Gastrocnemius medialis (tissue), 4 donors: Measurements from ENCODE around the gene QSER1. TPM values are rescaled to one million over a fixed set of nuclear protein-coding genes. Genes with fewer than 3 reads are reported as not detected.

Experiments
- ATAC-seq, 2 donors: fragments of 150-250 bp; one replicate each; pipeline ENCODE4 v1.9.1; 2016
- DNase-seq, 2 donors: peaks; one replicate each; pipeline ENCODE4 v3.0.0-alpha.2; 2019
- H3K27ac ChIP-seq, 4 donors: fragments of 200-600 bp; sonication (generic); 1 replicate in 1 of 4; 2 replicates in 3 of 4; pipeline ENCODE4 v1.5.1; 2016 to 2018; ENCODE audit warnings: mild to moderate bottlenecking in 2 of 4, moderate library complexity in 1 of 4
- H3K27me3 ChIP-seq, 3 donors: fragments of 200-600 bp; sonication (generic) in 2 of 3; 1 replicate in 1 of 3; 2 replicates in 2 of 3; pipeline versions ENCODE4 v1.5.1 to v1.6.0; 2016 to 2019; ENCODE audit warnings: mild to moderate bottlenecking in 1 of 3, moderate library complexity in 1 of 3
- H3K36me3 ChIP-seq, 2 donors: fragments of 200-600 bp; sonication (generic) in 1 of 2; one replicate each; pipeline ENCODE4 v1.5.1; 2017 to 2018
- H3K4me1 ChIP-seq, 2 donors: fragments of 200-600 bp; sonication (generic) in 1 of 2; one replicate each; pipeline ENCODE4 v1.5.1; 2016 to 2017; ENCODE audit warnings: mild to moderate bottlenecking in 2 of 2
- H3K4me3 ChIP-seq, 4 donors: fragments of 200-600 bp; sonication (generic) in 3 of 4; 1 replicate in 1 of 4; 2 replicates in 3 of 4; pipeline ENCODE4 v1.5.1; 2016 to 2019; ENCODE audit warnings: mild to moderate bottlenecking in 2 of 4
- H3K9me3 ChIP-seq, 3 donors: fragments of 200-600 bp; sonication (generic) in 2 of 3; 1 replicate in 1 of 3; 2 replicates in 2 of 3; pipeline ENCODE4 v1.5.1; 2016 to 2019
- CTCF ChIP-seq, 5 experiments: fragments of 450-650 bp in 3 of 5; fragments of 200-600 bp in 2 of 5; sonication (generic) in 2 of 5; IDR thresholded peaks in 4 of 5; conservative IDR thresholded peaks in 1 of 5; 1 replicate in 4 of 5; 2 replicates in 1 of 5; pipeline ENCODE4 v1.5.1; 2016 to 2019; ENCODE audit warnings: antibody characterized with exemption in 5 of 5, mild to moderate bottlenecking in 3 of 5, moderate library complexity in 3 of 5
- POLR2A ChIP-seq, 2 donors: fragments of 450-650 bp; IDR thresholded peaks; one replicate each; pipeline ENCODE4 v1.6.1; 2017; ENCODE audit warnings: antibody characterized with exemption in 2 of 2, mild to moderate bottlenecking in 2 of 2, moderate library complexity in 2 of 2
- in situ Hi-C, 4 donors: fragments of 200-750 bp; cut with MboI; loops; one replicate each; pipeline versions ENCODE4 v1.15.0 to v1.8.0; 2017; ENCODE audit warnings: low sequenced_read_pairs in 4 of 4
- intact Hi-C: fragments of 100-400 bp; cut with DNase I; formaldehyde crosslinking; loops from one replicate; pipeline ENCODE4 v1.15.1; 2023; ENCODE audit warnings: low total_unique reads
- total RNA-seq, 4 donors: library from RNA; depleted of rRNA; stranded (reverse); fragments of >200 nt; gene quantifications; one replicate each; pipeline versions ENCODE4 v1.1.0 to v1.2.3, GENCODE V29; 2016

Gene QSER1
- total RNA-seq, 4 donors from 2014 or later, result 7.5 to 17.2 (median 13.1) TPM

DNA sequence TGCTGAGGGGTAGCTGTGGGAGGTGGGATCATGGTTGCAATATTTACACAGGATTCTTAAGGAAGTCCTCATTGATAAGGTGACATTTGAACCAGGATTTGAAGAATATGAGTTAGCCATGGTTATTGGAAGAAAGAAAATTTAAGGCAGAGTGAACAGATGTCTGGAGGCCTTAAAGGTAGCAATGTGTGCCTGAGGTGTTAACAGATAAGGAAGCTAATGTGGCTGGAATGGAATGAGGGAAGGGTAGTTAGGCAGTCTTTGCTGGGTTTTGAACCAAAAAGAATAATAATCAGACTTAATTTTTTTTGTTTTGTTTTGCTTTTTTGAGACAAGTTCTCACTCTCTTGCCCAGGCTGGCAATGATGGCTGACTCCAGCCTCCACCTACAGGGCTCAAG lies 113.4 kb downstream of the QSER1 start:
- no peak overlapping the region for H3K27ac ChIP-seq
- no peaks in the 10 kb centered on the region for H3K9me3 ChIP-seq
- intact Hi-C loops (no loop called here), in situ Hi-C loops (no loop called here)
- H3K27me3 ChIP-seq, result no peaks in the 10 kb centered on the region
- TF ChIP-seq CTCF (IDR thresholded peaks at IDR 0.05 in 4 of 5, conservative IDR thresholded peaks at IDR 0.05 in 1 of 5), result no peak
- TF ChIP-seq POLR2A (IDR thresholded peaks at IDR 0.05), result no peak
- H3K4me1 ChIP-seq, result no peaks in the 10 kb centered on the region
- no peak overlapping the region for H3K4me3 ChIP-seq
- no peaks in the 10 kb centered on the region for H3K36me3 ChIP-seq
- DNase-seq (no peak), ATAC-seq (no peak)

DNA sequence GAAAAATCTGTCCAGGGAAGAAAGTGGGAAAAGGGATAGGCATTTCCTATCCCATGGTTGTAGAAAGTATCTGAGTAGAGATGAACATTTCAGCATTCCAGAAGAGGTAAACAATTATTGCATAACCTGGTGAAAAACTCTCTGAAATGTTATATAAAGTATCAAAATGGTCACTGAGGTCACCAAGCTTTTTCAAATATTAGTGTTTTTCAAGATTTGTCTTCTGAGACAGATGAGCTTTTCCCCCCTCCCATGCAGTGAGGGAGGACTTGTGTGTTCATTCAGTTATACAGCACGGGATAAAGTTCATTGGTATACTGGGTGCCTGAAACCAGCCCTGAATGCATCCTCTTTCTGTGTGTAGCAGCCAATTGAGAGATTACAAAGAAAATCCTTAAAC lies 121.1 kb downstream of the QSER1 start:
- no peak for ATAC-seq
- H3K27ac ChIP-seq, result no peak overlapping the region
- TF ChIP-seq CTCF (IDR thresholded peaks at IDR 0.05 in 4 of 5, conservative IDR thresholded peaks at IDR 0.05 in 1 of 5), result no peak
- TF ChIP-seq POLR2A (IDR thresholded peaks at IDR 0.05), result no peak
- H3K9me3 ChIP-seq, result no peaks in the 10 kb centered on the region
- in situ Hi-C loops (no loop called here), intact Hi-C loops (no loop called here)
- no peaks in the 10 kb centered on the region for H3K27me3 ChIP-seq
- peaks cover 20 to 24% of the 10 kb centered on the region in 2 donors for H3K4me1 ChIP-seq
- no peaks in the 10 kb centered on the region for H3K36me3 ChIP-seq
- no peak for DNase-seq
- H3K4me3 ChIP-seq, result no peak overlapping the region

DNA sequence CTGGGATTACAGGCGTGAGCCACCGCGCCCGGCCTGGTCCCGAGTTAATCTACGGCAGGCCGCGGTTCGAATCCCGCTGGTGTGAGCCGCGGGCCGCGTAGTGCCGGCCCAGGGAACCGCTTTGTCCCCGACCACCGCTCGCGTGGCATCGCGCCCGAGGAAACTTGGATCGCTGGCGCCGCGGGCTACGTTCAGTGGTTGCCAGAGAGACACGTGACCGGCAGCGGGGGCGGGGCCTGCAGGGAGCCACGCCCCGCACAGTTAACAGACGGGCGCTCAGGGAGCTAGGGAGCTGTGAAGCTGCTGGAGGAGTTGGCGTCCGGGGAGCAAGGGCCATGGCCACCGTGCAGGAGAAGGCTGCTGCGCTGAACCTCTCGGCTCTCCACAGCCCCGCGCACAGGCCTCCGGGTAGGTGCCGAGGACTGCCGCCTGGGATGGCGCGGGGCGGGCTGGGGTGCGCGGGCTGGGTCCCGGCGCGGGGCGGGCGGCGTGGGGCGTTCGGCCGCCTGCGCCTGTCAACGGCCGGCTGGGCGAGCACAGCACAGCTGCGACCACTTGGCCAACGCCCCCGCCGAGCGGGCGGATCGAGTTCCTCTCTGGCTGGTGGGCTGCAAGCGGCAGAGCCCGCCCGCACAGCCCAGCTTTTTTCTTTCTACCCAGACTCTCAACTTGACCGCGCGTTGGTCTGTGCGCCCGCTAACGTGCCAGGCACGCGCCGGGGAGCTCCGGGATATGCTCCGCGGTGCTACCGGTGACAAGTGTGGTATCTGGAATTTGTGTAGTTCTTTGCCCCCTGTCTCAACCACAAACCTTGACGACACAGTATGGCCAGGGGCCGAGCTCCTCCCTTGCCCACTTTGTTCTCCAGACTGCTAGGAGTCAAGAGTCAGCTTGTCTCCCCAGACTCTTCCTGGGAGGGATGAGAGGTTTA lies 123.3 kb downstream of the QSER1 start, which contains the start of gene DEPDC7:
DEPDC7 (plus strand) TSS at position 258 of the 931 bp plus-strand sequence; CDS start at position 336, 78 bp downstream.
- ATAC-seq (peak; percentile 94 to 97), DNase-seq (peak; percentile 74 to 88)
- intact Hi-C loops, result loop anchor here (1.0 kb wide), 2 partner anchors 23 to 145 kb away; partner anchors contain the start of genes CSTF3 and TCP11L1
- H3K36me3 ChIP-seq, result no peaks in the 10 kb centered on the region
- H3K4me1 ChIP-seq, result peaks cover 26% of the 10 kb centered on the region in 2 donors
- in situ Hi-C loops, result no loop called here
- no peaks in the 10 kb centered on the region for H3K27me3 ChIP-seq
- H3K4me3 ChIP-seq, result peak within 1 kb of the TSS; percentile 65 to 89 (median 69)
- TF ChIP-seq POLR2A (IDR thresholded peaks at IDR 0.05) (peak; percentile 45 to 74), CTCF (IDR thresholded peaks at IDR 0.05 in 4 of 5, conservative IDR thresholded peaks at IDR 0.05 in 1 of 5) (no peak)
- H3K9me3 ChIP-seq, result no peaks in the 10 kb centered on the region
- H3K27ac ChIP-seq, result peak within 1 kb of the TSS; percentile 76 to 86 (median 84)

DNA sequence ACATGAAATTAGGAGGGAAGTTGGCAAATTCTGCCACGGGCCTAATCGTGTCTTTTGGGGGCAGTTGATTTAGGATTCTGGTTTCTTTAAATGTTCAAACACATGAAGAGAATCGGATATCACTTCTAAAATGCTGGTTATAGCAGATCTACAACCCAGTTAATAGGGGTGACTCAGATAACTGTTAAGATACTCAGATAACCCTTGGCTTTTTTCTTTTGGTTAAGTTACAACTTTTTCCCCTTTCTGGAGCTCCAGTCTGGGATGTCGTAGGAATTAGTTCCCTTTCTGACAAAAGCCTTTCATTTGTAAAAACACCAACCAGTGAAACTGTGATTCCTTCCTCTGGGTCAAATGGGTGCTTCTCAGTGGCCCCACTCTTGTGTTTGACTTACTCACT lies 124.0 kb downstream of the QSER1 start:
- Histone ChIP-seq H3K27me3 (no peaks in the 10 kb centered on the region), H3K4me1 (peaks cover 26% of the 10 kb centered on the region in 2 donors), H3K27ac (peak overlapping the region; percentile 76 to 86 (median 84)), H3K36me3 (no peaks in the 10 kb centered on the region), H3K4me3 (peak overlapping the region; percentile 65 to 89 (median 69)), H3K9me3 (no peaks in the 10 kb centered on the region)
- DNase-seq (no peak), ATAC-seq (no peak)
- in situ Hi-C loops (no loop called here), intact Hi-C loops (no loop called here)
- no peak for TF ChIP-seq CTCF (IDR thresholded peaks at IDR 0.05 in 4 of 5, conservative IDR thresholded peaks at IDR 0.05 in 1 of 5)
- no peak for TF ChIP-seq POLR2A (IDR thresholded peaks at IDR 0.05)
